ENCODE results near the gene VWA3B. TPM values are rescaled to one million over a fixed set of nuclear protein-coding genes. Genes with fewer than 3 reads are reported as not detected.

Gene VWA3B
- total RNA-seq, 1 donor, result not detected

DNA sequence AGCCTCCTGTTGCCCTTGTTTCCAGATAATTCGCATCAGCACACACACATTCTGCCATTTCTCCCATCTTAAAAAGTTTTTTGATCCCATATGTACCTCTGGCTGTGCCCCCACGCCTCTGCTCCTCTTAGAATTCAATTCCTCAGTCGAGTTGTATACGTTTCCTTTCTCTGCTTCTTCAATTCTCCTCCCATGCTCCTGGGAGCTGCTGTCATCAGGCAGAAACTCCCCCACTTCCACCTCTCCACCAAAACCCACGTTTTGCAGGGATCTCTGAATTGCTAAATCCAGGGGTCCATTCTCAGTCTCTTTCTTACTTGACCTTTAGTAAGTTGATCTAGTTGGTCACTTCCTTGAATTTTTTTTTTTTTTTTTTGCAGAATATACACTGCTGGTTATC is 98.8 kb downstream of the VWA3B start:
- no peak for DNase-seq (ENCODE audit: insufficient read length, low spot score, missing footprints)
- Histone ChIP-seq H4K20me1 (ENCODE audit: insufficient read depth, low read length) (no peaks in the 10 kb centered on the region), H3K4me2 (ENCODE audit: insufficient read depth, low read length) (no peak overlapping the region), H3K4me3 (ENCODE audit: insufficient read depth, low read length) (no peak overlapping the region), H3K4me1 (ENCODE audit: insufficient read depth, low read length) (no peaks in the 10 kb centered on the region), H3K27me3 (ENCODE audit: insufficient read depth, low read length) (peaks cover 16% of the 10 kb centered on the region), H3K79me2 (ENCODE audit: insufficient read depth, low read length) (no peaks in the 10 kb centered on the region), H3K9me3 (ENCODE audit: low read depth, low read length) (no peaks in the 10 kb centered on the region), H3K27ac (ENCODE audit: low read depth, low read length) (no peak overlapping the region), H2AFZ (ENCODE audit: low read length) (no peak overlapping the region), H3K36me3 (ENCODE audit: insufficient read depth, low read length) (no peaks in the 10 kb centered on the region)
- TF ChIP-seq, protein P1, sequence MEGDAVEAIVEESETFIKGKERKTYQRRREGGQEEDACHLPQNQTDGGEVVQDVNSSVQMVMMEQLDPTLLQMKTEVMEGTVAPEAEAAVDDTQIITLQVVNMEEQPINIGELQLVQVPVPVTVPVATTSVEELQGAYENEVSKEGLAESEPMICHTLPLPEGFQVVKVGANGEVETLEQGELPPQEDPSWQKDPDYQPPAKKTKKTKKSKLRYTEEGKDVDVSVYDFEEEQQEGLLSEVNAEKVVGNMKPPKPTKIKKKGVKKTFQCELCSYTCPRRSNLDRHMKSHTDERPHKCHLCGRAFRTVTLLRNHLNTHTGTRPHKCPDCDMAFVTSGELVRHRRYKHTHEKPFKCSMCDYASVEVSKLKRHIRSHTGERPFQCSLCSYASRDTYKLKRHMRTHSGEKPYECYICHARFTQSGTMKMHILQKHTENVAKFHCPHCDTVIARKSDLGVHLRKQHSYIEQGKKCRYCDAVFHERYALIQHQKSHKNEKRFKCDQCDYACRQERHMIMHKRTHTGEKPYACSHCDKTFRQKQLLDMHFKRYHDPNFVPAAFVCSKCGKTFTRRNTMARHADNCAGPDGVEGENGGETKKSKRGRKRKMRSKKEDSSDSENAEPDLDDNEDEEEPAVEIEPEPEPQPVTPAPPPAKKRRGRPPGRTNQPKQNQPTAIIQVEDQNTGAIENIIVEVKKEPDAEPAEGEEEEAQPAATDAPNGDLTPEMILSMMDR (IDR thresholded peaks at IDR 0.05; ENCODE audit: extremely low read depth, low read depth, low read length), result no peak

DNA sequence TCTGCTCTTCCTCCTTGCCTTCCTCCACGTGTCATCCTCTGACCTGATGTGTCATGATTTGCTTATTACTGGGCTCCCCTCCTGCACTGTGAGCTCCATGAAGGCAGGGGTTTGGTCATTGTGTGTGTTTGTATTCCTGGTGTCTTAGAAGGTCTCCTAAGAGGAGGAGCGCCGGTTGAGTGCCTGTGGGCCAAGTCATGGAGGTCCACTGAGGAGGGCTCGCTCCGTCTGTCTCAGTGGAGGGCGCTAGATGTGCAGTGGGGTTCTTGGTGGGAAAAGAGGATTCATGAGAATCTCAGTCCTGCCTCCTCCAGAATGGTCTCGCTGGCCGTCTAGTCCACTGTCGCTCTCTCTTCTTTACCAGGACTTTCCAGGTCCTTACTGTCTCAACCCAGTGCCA is 100.2 kb downstream of the VWA3B start:
- H3K79me2 ChIP-seq (ENCODE audit: insufficient read depth, low read length), result no peaks in the 10 kb centered on the region
- no peak overlapping the region for H3K4me2 ChIP-seq (ENCODE audit: insufficient read depth, low read length)
- no peaks in the 10 kb centered on the region for H3K36me3 ChIP-seq (ENCODE audit: insufficient read depth, low read length)
- H3K4me3 ChIP-seq (ENCODE audit: insufficient read depth, low read length), result no peak overlapping the region
- no peaks in the 10 kb centered on the region for H3K4me1 ChIP-seq (ENCODE audit: insufficient read depth, low read length)
- peaks cover 16% of the 10 kb centered on the region for H3K27me3 ChIP-seq (ENCODE audit: insufficient read depth, low read length)
- no peak for DNase-seq (ENCODE audit: insufficient read length, low spot score, missing footprints)
- H4K20me1 ChIP-seq (ENCODE audit: insufficient read depth, low read length), result no peaks in the 10 kb centered on the region
- H3K27ac ChIP-seq (ENCODE audit: low read depth, low read length), result no peak overlapping the region
- H2AFZ ChIP-seq (ENCODE audit: low read length), result no peak overlapping the region
- TF ChIP-seq, protein P1 (IDR thresholded peaks at IDR 0.05; ENCODE audit: extremely low read depth, low read depth, low read length), result no peak
- no peaks in the 10 kb centered on the region for H3K9me3 ChIP-seq (ENCODE audit: low read depth, low read length)

DNA sequence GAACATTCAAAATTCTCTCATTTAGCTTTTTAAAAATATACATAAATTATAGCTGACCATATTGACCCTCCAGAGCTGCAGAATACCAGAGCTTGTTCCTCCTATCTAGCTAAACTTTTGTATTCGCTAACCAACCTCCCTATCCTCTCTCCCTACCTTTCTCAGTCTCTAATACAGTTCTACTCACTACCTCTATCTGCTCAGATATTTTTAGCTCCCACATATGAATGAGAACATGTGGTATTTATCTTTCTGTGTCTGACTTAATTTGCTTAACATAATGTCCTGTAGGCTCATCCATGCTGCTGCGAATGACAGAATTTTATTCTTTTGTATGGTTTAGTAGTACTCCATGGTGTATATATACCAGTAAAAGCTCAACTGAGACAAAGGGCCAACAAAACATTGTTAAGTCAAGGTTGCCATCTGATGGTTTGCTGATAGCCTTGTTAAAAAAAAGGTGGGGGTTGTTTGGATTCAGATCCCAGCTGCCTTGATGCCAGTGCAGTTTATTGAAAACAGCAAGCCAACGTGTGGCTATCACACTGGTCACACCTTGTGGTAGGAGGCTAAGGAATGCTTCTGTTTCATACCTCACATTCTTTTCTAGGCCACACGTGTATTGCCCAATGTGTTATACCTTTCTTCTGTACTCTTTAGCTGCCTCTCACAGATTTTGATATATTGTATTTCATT is 101.5 kb downstream of the VWA3B start:
- H2AFZ ChIP-seq (ENCODE audit: low read length), result no peak overlapping the region

DNA sequence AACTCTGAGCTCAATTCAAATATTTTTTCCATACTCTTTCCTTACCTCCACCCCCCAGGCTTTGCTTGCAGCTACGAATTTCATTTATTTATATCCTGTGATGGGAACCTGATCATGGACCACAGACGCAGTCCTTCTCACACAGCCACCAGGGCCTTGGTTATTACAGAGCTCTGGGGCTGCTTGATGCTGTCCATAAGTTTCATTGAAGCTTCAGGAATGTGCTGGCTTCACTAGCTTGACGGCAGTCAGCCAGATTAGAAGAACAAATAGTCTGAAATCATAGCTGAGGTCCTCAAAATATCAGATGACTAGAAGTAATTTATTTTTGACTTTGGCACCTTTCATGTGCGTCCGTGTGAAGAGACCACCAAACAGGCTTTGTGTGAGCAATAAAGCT is 104.9 kb downstream of the VWA3B start:
- TF ChIP-seq, protein P1 (IDR thresholded peaks at IDR 0.05; ENCODE audit: extremely low read depth, low read depth, low read length), result no peak
- Histone ChIP-seq H3K27me3 (ENCODE audit: insufficient read depth, low read length) (peaks cover 15% of the 10 kb centered on the region), H3K9me3 (ENCODE audit: low read depth, low read length) (no peaks in the 10 kb centered on the region), H3K27ac (ENCODE audit: low read depth, low read length) (no peak overlapping the region), H3K79me2 (ENCODE audit: insufficient read depth, low read length) (no peaks in the 10 kb centered on the region), H3K4me1 (ENCODE audit: insufficient read depth, low read length) (no peaks in the 10 kb centered on the region), H3K36me3 (ENCODE audit: insufficient read depth, low read length) (no peaks in the 10 kb centered on the region), H3K4me2 (ENCODE audit: insufficient read depth, low read length) (no peak overlapping the region), H2AFZ (ENCODE audit: low read length) (no peak overlapping the region), H3K4me3 (ENCODE audit: insufficient read depth, low read length) (no peak overlapping the region), H4K20me1 (ENCODE audit: insufficient read depth, low read length) (no peaks in the 10 kb centered on the region)
- DNase-seq (ENCODE audit: insufficient read length, low spot score, missing footprints), result no peak

More for the DNA sequence above, 101.5 kb downstream of the VWA3B start:
- no peaks in the 10 kb centered on the region for H3K4me1 ChIP-seq (ENCODE audit: insufficient read depth, low read length)
- TF ChIP-seq, protein P1 (IDR thresholded peaks at IDR 0.05; ENCODE audit: extremely low read depth, low read depth, low read length), result peak; percentile 9
- H4K20me1 ChIP-seq (ENCODE audit: insufficient read depth, low read length), result no peaks in the 10 kb centered on the region
- H3K27me3 ChIP-seq (ENCODE audit: insufficient read depth, low read length), result peaks cover 16% of the 10 kb centered on the region
- no peak for DNase-seq (ENCODE audit: insufficient read length, low spot score, missing footprints)
- no peak overlapping the region for H3K27ac ChIP-seq (ENCODE audit: low read depth, low read length)
- no peak overlapping the region for H3K4me2 ChIP-seq (ENCODE audit: insufficient read depth, low read length)
- H3K9me3 ChIP-seq (ENCODE audit: low read depth, low read length), result no peaks in the 10 kb centered on the region
- H3K79me2 ChIP-seq (ENCODE audit: insufficient read depth, low read length), result no peaks in the 10 kb centered on the region
- H3K4me3 ChIP-seq (ENCODE audit: insufficient read depth, low read length), result no peak overlapping the region
- no peaks in the 10 kb centered on the region for H3K36me3 ChIP-seq (ENCODE audit: insufficient read depth, low read length)
